ENCODE results near the gene C4B.

C4B gene

GRCh38 chr6:32079566-32080290 lies 65.1 kb downstream of the C4B start:
- Histone ChIP-seq H3K4me3 (ENCODE audit: insufficient read depth, low read depth, low read length, poor library complexity, severe bottlenecking) (no peak overlapping the region), H3K9me3 (ENCODE audit: control insufficient read depth, low read length) (no peaks in the 10 kb centered on the region), H3K4me1 (ENCODE audit: control insufficient read depth, insufficient read depth, low read length, poor library complexity, severe bottlenecking) (no peaks in the 10 kb centered on the region), H3K36me3 (ENCODE audit: control insufficient read depth, insufficient read depth, low read length) (no peaks in the 10 kb centered on the region), H3K27ac (ENCODE audit: insufficient read depth, low read length, poor library complexity, severe bottlenecking) (no peak overlapping the region), H3K27me3 (replicated peaks; ENCODE audit: control insufficient read depth, insufficient read depth, low read length, poor library complexity, severe bottlenecking) (no peaks in the 10 kb centered on the region)
- DNase-seq: no peak

DNA sequence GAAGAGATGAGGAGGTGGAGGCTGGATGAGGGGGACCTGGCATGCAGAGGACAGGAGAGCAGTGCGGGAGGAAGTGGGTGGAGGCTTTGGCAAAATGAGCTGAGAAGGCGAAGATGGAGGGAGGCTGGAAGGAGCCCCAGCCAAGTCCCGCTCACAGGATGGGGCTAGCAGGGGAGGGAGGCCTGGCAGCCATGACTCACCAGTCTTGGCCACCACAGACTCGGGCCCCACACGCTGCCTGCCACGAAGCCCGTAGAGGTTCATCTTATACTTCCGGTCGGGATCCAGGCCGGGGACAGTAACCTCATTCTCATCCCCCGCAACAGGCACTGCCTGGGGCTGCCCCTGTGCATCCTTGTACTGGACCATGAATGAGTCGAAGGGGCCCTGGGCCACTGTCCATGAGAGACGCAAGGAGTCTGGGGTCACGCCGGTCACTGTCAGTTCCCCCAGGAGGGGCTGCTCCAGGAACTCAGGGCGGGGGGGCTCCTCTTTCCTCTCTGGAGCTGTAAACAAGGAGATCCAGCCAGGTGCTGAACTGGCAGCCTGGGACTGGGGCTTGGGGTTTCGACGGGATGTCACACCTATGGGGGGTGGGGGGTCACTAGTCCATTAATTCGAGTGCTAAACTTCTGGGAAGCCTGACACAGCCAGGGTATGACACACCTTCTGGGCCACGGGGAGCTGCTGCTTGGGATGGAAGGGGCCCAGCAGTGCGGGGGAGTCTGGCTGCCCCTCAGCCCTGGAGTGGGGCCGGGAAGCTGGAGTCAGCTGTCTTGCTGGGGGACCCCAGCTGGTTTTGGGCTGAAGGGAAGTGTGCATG lies 66.8 kb downstream of the C4B start:
- no peak for DNase-seq
- Histone ChIP-seq H3K4me3 (ENCODE audit: insufficient read depth, low read depth, low read length, poor library complexity, severe bottlenecking) (no peak overlapping the region), H3K36me3 (ENCODE audit: control insufficient read depth, insufficient read depth, low read length) (no peaks in the 10 kb centered on the region), H3K4me1 (ENCODE audit: control insufficient read depth, insufficient read depth, low read length, poor library complexity, severe bottlenecking) (no peaks in the 10 kb centered on the region), H3K9me3 (ENCODE audit: control insufficient read depth, low read length) (no peaks in the 10 kb centered on the region), H3K27me3 (replicated peaks; ENCODE audit: control insufficient read depth, insufficient read depth, low read length, poor library complexity, severe bottlenecking) (peaks cover 4% of the 10 kb centered on the region), H3K27ac (ENCODE audit: insufficient read depth, low read length, poor library complexity, severe bottlenecking) (no peak overlapping the region)

- H3K27ac ChIP-seq (ENCODE audit: insufficient read depth, low read length, poor library complexity, severe bottlenecking): no peak overlapping the region
- no peaks in the 10 kb centered on the region for H3K9me3 ChIP-seq (ENCODE audit: control insufficient read depth, low read length)
- no peak overlapping the region for H3K4me3 ChIP-seq (ENCODE audit: insufficient read depth, low read depth, low read length, poor library complexity, severe bottlenecking)
- no peak for DNase-seq
- H3K4me1 ChIP-seq (ENCODE audit: control insufficient read depth, insufficient read depth, low read length, poor library complexity, severe bottlenecking): peaks cover 3% of the 10 kb centered on the region
- peaks cover 10% of the 10 kb centered on the region for H3K27me3 ChIP-seq (replicated peaks; ENCODE audit: control insufficient read depth, insufficient read depth, low read length, poor library complexity, severe bottlenecking)
- H3K36me3 ChIP-seq (ENCODE audit: control insufficient read depth, insufficient read depth, low read length): no peaks in the 10 kb centered on the region
Observed at GRCh38 chr6:32082478-32082877, 67.9 kb downstream of the C4B start.

GRCh38 chr6:32082935-32083334 lies 68.3 kb downstream of the C4B start:
- Histone ChIP-seq H3K27ac (ENCODE audit: insufficient read depth, low read length, poor library complexity, severe bottlenecking) (no peak overlapping the region), H3K27me3 (replicated peaks; ENCODE audit: control insufficient read depth, insufficient read depth, low read length, poor library complexity, severe bottlenecking) (peaks cover 10% of the 10 kb centered on the region), H3K9me3 (ENCODE audit: control insufficient read depth, low read length) (no peaks in the 10 kb centered on the region), H3K4me3 (ENCODE audit: insufficient read depth, low read depth, low read length, poor library complexity, severe bottlenecking) (no peak overlapping the region), H3K4me1 (ENCODE audit: control insufficient read depth, insufficient read depth, low read length, poor library complexity, severe bottlenecking) (peaks cover 3% of the 10 kb centered on the region), H3K36me3 (ENCODE audit: control insufficient read depth, insufficient read depth, low read length) (no peaks in the 10 kb centered on the region)
- DNase-seq: no peak

- no peak overlapping the region for H3K27ac ChIP-seq (ENCODE audit: insufficient read depth, low read length, poor library complexity, severe bottlenecking)
- no peak overlapping the region for H3K4me3 ChIP-seq (ENCODE audit: insufficient read depth, low read depth, low read length, poor library complexity, severe bottlenecking)
- no peaks in the 10 kb centered on the region for H3K36me3 ChIP-seq (ENCODE audit: control insufficient read depth, insufficient read depth, low read length)
- no peak for DNase-seq
- peaks cover 3% of the 10 kb centered on the region for H3K4me1 ChIP-seq (ENCODE audit: control insufficient read depth, insufficient read depth, low read length, poor library complexity, severe bottlenecking)
- peaks cover 10% of the 10 kb centered on the region for H3K27me3 ChIP-seq (replicated peaks; ENCODE audit: control insufficient read depth, insufficient read depth, low read length, poor library complexity, severe bottlenecking)
- H3K9me3 ChIP-seq (ENCODE audit: control insufficient read depth, low read length): no peaks in the 10 kb centered on the region
Observed at GRCh38 chr6:32083812-32084768, 69.5 kb downstream of the C4B start.

DNA sequence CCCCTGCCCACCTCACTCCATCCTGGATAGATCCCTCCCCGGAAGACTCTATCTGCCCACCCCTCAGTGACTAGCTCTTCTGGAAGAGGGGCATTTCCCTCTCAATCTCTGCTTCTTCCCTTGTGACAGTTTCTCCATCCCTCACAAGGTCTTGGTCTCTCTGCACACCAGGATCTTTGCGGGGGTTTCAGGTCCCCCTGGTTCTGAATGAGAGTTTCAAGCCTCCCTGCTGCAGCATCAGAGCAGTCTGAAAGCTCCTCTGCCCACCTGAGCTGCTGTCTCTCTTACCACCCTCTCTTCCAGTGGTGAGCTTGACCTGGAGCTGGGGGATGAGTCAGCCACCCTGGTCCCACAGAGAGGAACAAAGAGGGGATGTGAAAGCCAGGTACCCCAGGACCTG lies 70.2 kb downstream of the C4B start:
- Histone ChIP-seq H3K36me3 (ENCODE audit: control insufficient read depth, insufficient read depth, low read length) (no peaks in the 10 kb centered on the region), H3K27me3 (replicated peaks; ENCODE audit: control insufficient read depth, insufficient read depth, low read length, poor library complexity, severe bottlenecking) (peaks cover 10% of the 10 kb centered on the region), H3K27ac (ENCODE audit: insufficient read depth, low read length, poor library complexity, severe bottlenecking) (no peak overlapping the region), H3K4me1 (ENCODE audit: control insufficient read depth, insufficient read depth, low read length, poor library complexity, severe bottlenecking) (peaks cover 3% of the 10 kb centered on the region), H3K9me3 (ENCODE audit: control insufficient read depth, low read length) (no peaks in the 10 kb centered on the region), H3K4me3 (ENCODE audit: insufficient read depth, low read depth, low read length, poor library complexity, severe bottlenecking) (no peak overlapping the region)
- no peak for DNase-seq
